ENCODE results near the gene GAS6.

GAS6 gene

DNA sequence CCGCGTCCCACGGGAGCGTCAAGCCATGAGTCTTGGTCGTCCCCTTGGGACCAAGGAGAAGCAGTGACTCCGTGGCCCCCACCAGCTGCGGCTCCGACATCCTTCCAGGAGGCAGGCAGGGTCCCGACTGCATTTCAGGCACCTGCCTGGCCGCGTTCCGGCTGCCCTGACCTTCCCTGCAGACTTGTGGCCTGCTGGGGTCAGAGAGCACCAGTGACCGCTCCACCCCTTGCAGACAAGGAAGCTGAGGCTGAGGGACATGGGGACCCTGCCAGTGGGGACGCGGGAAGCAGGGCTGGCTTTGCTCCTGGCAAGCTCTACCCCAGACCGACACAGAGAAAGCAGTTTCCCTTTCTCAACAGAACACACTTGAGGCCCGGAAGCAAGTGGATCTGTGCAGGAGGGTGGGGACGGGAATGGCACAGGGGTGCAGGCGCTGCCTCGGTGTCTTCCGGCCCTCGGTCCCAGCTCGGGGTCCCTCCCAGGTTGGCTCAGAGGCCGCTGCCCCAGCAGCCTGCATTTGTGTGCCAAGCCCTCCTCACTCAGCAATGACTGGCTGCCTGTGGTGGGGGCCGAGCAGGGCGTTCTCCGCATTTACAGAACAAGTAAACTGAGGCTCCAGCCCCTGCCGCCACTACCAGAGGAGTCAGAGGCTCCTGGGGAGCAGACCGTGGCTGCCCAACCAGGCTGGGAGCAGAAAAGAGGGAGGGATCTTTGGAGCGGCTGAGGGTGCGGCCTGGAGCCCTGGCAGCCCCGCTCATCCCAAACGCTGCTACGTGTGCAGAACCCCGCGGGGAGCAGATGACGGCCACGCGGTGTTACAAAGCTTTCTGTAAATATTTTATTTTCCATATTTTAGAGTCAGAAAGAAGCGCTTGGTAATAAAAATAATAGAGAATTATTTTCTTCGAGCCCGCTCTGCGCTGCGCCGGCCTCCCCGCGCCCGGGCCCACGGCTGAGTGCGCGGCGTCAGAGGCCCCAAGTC, 43.9 kb downstream of the GAS6 start:
- DNase-seq: no peak
- TF ChIP-seq, protein P1, sequence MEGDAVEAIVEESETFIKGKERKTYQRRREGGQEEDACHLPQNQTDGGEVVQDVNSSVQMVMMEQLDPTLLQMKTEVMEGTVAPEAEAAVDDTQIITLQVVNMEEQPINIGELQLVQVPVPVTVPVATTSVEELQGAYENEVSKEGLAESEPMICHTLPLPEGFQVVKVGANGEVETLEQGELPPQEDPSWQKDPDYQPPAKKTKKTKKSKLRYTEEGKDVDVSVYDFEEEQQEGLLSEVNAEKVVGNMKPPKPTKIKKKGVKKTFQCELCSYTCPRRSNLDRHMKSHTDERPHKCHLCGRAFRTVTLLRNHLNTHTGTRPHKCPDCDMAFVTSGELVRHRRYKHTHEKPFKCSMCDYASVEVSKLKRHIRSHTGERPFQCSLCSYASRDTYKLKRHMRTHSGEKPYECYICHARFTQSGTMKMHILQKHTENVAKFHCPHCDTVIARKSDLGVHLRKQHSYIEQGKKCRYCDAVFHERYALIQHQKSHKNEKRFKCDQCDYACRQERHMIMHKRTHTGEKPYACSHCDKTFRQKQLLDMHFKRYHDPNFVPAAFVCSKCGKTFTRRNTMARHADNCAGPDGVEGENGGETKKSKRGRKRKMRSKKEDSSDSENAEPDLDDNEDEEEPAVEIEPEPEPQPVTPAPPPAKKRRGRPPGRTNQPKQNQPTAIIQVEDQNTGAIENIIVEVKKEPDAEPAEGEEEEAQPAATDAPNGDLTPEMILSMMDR (IDR thresholded peaks at IDR 0.05; ENCODE audit: borderline replicate concordance, extremely low read depth, low read length, poor library complexity, severe bottlenecking): no peak
- TF ChIP-seq EZH2 (IDR thresholded peaks at IDR 0.05; ENCODE audit: borderline replicate concordance, low read depth, low read length, severe bottlenecking): no peak
- Histone ChIP-seq H3K4me1 (ENCODE audit: insufficient read depth, low read length) (0 out of 2 replicates have a peak, but pooled peaks cover 3% of the 10 kb centered on the region), H3K9me3 (ENCODE audit: insufficient read depth, low read length, severe bottlenecking) (no peaks in the 10 kb centered on the region), H3K27me3 (ENCODE audit: insufficient read depth, low read length, poor library complexity) (no peaks in the 10 kb centered on the region), H3K36me3 (ENCODE audit: insufficient read depth, low read length) (no peaks in the 10 kb centered on the region), H3K4me2 (ENCODE audit: insufficient read depth, low read length) (no peak overlapping the region), H3K4me3 (ENCODE audit: low read depth in 1 of 2, low read length in 2 of 2) (no peak overlapping the region), H3K27ac (ENCODE audit: low read length) (no peak overlapping the region), H4K20me1 (ENCODE audit: insufficient read depth, low read length) (peaks cover 14% of the 10 kb centered on the region), H3K9ac (ENCODE audit: low read depth, low read length) (no peak overlapping the region), H3K79me2 (ENCODE audit: insufficient read depth, low read length) (no peaks in the 10 kb centered on the region), H2AFZ (ENCODE audit: low read depth, low read length) (no peak overlapping the region)
- no peak for ATAC-seq (ENCODE audit: insufficient read depth, low read depth)

DNA sequence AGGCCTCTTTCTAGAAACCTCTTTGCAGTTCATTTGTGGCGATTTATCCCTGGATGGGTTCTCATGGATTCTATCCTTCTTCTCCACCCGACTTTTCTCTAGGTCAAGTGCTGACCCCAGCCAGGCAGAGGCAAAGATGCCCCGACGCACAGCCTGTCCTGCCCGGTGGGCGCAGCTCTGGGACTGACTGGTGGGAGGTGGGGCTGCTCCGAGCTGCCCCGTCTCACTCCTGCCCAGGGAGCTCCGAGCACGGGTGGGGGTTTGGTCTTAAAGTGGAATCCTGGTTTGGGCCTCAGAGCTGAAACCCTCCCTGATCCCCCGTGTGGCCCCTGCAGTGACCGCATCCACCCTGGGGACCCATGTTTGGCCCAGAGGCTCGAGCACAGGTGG, 44.5 kb downstream of the GAS6 start:
- 0 out of 2 replicates have a peak, but pooled peaks cover 3% of the 10 kb centered on the region for H3K4me1 ChIP-seq (ENCODE audit: insufficient read depth, low read length)
- H3K27ac ChIP-seq (ENCODE audit: low read length): no peak overlapping the region
- H2AFZ ChIP-seq (ENCODE audit: low read depth, low read length): no peak overlapping the region
- ATAC-seq (ENCODE audit: insufficient read depth, low read depth) (no peak), DNase-seq (no peak)
- TF ChIP-seq, protein P1 (IDR thresholded peaks at IDR 0.05; ENCODE audit: borderline replicate concordance, extremely low read depth, low read length, poor library complexity, severe bottlenecking): no peak
- TF ChIP-seq EZH2 (IDR thresholded peaks at IDR 0.05; ENCODE audit: borderline replicate concordance, low read depth, low read length, severe bottlenecking): no peak
- H3K9me3 ChIP-seq (ENCODE audit: insufficient read depth, low read length, severe bottlenecking): no peaks in the 10 kb centered on the region
- H3K4me3 ChIP-seq (ENCODE audit: low read depth in 1 of 2, low read length in 2 of 2): no peak overlapping the region
- H3K9ac ChIP-seq (ENCODE audit: low read depth, low read length): no peak overlapping the region
- no peaks in the 10 kb centered on the region for H3K27me3 ChIP-seq (ENCODE audit: insufficient read depth, low read length, poor library complexity)
- peaks cover 14% of the 10 kb centered on the region for H4K20me1 ChIP-seq (ENCODE audit: insufficient read depth, low read length)
- H3K36me3 ChIP-seq (ENCODE audit: insufficient read depth, low read length): no peaks in the 10 kb centered on the region
- H3K79me2 ChIP-seq (ENCODE audit: insufficient read depth, low read length): no peaks in the 10 kb centered on the region
- no peak overlapping the region for H3K4me2 ChIP-seq (ENCODE audit: insufficient read depth, low read length)

DNA sequence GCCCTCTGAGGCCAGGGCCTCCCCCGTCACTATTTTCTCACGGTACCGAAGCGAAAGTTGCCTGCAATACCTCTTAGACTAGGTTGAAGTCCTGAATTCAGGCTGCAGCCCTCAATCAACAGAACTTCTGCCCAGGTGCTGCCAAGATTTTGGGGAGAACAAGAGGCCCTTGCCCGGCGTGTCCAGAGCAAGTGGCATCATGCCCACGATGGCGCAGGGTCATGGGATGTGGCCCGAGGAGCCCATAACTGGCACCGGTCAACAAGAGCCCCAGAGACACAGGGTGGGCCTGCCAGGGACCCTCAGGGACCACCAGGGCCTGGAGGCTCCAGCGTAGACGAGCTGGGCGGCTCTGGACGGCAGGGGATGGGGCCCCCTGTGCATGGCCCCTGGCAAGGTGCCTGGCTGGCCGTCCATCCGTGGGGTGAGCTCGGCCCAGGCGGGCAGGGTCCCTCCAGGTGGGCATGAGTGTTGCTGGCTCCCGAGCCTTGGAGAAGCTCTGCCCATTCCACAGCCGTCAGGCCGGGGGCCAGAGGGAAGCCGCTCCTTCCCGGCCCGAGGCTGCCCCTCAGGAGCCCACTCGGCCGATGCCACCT, 45.1 kb downstream of the GAS6 start:
- no peak for TF ChIP-seq EZH2 (IDR thresholded peaks at IDR 0.05; ENCODE audit: borderline replicate concordance, low read depth, low read length, severe bottlenecking)
- TF ChIP-seq, protein P1 (IDR thresholded peaks at IDR 0.05; ENCODE audit: borderline replicate concordance, extremely low read depth, low read length, poor library complexity, severe bottlenecking): no peak
- Histone ChIP-seq H2AFZ (ENCODE audit: low read depth, low read length) (no peak overlapping the region), H3K27me3 (ENCODE audit: insufficient read depth, low read length, poor library complexity) (no peaks in the 10 kb centered on the region), H4K20me1 (ENCODE audit: insufficient read depth, low read length) (peaks cover 14% of the 10 kb centered on the region), H3K4me1 (ENCODE audit: insufficient read depth, low read length) (0 out of 2 replicates have a peak, but pooled peaks cover 3% of the 10 kb centered on the region), H3K4me3 (ENCODE audit: low read depth in 1 of 2, low read length in 2 of 2) (no peak overlapping the region), H3K9me3 (ENCODE audit: insufficient read depth, low read length, severe bottlenecking) (no peaks in the 10 kb centered on the region), H3K27ac (ENCODE audit: low read length) (no peak overlapping the region), H3K36me3 (ENCODE audit: insufficient read depth, low read length) (no peaks in the 10 kb centered on the region), H3K4me2 (ENCODE audit: insufficient read depth, low read length) (no peak overlapping the region), H3K9ac (ENCODE audit: low read depth, low read length) (no peak overlapping the region), H3K79me2 (ENCODE audit: insufficient read depth, low read length) (no peaks in the 10 kb centered on the region)
- DNase-seq: no peak
- ATAC-seq (ENCODE audit: insufficient read depth, low read depth): no peak

Measured in DND-41 (cell line).